Transverse colon (tissue), 4 donors: ENCODE measurements around the gene TIMM29. TPM values are rescaled to one million over a fixed set of nuclear protein-coding genes. Genes with fewer than 3 reads are reported as not detected.

Experiments used
- DNase-seq: peaks from one replicate; pipeline ENCODE4 v3.0.0-alpha.2; 2019
- H3K27ac ChIP-seq, 4 donors: fragments of 200-600 bp; sonication (generic); 2 replicates each; pipeline ENCODE4 v1.5.1; 2016 to 2018; ENCODE audit warnings: inconsistent platforms in 4 of 4
- H3K27me3 ChIP-seq: fragments of 200-600 bp; sonication (generic); 2 replicates; pipeline ENCODE4 v1.5.1; 2017; ENCODE audit warnings: inconsistent platforms
- H3K36me3 ChIP-seq, 4 donors: fragments of 200-600 bp; sonication (generic); 2 replicates each; pipeline ENCODE4 v1.5.1; 2017 to 2019; ENCODE audit warnings: inconsistent platforms in 4 of 4
- H3K4me1 ChIP-seq, 4 donors: fragments of 200-600 bp; sonication (generic); 2 replicates each; pipeline ENCODE4 v1.5.1; 2017 to 2020; ENCODE audit warnings: inconsistent platforms in 4 of 4
- H3K4me3 ChIP-seq, 4 donors: fragments of 200-600 bp; sonication (generic); 1 replicate in 1 of 4; 2 replicates in 3 of 4; pipeline versions ENCODE4 v1.5.1 to v1.6.1; 2017 to 2019; ENCODE audit warnings: inconsistent platforms in 4 of 4
- H3K9me3 ChIP-seq, 2 donors: fragments of 200-600 bp; sonication (generic); 2 replicates each; pipeline ENCODE4 v1.5.1; 2017 to 2019; ENCODE audit warnings: inconsistent platforms in 2 of 2
- EP300 ChIP-seq: sonication (generic); formaldehyde crosslinking; IDR thresholded peaks from one replicate; pipeline ENCODE4 v1.6.1; 2017; ENCODE audit warnings: antibody characterized with exemption, low read depth
- POLR2A ChIP-seq: fragments of 450-650 bp; IDR thresholded peaks from one replicate; pipeline ENCODE4 v1.6.1; 2016; ENCODE audit warnings: antibody characterized with exemption, mild to moderate bottlenecking, moderate library complexity
- POLR2AphosphoS5 ChIP-seq, 3 donors: sonication (generic); formaldehyde crosslinking; IDR thresholded peaks; one replicate each; pipeline ENCODE4 v1.6.1; 2016; ENCODE audit warnings: antibody characterized with exemption in 3 of 3
- WGBS, 2 donors: methylation state at CpG; one replicate each; pipeline ENCODE4 v1.1.5; 2018; ENCODE audit warnings: low coverage in 1 of 2; 5-methylcytosine and 5-hydroxymethylcytosine counted together
- in situ Hi-C, 4 donors: fragments of 200-750 bp; cut with MboI; loops; one replicate each; pipeline versions ENCODE4 v1.15.0 to v1.15.1; 2017; ENCODE audit warnings: low sequenced_read_pairs in 3 of 4, low pct_ligation_motif_present in 1 of 4, low pct_unique_long_range_greater_than_20kb in 1 of 4
- intact Hi-C: fragments of 100-400 bp; cut with DNase I; formaldehyde crosslinking; loops from one replicate; pipeline ENCODE4 v1.15.1; 2023; ENCODE audit warnings: low total_unique reads
- total RNA-seq, 4 donors: library from RNA; depleted of rRNA; stranded (reverse); fragments of >200 nt; gene quantifications; one replicate each; pipeline ENCODE4 v1.1.0, GENCODE V29; 2016
- TF ChIP-seq, protein P1 (sequence below), 5 experiments: fragments of 200-600 bp in 3 of 5; fragments of 450-650 bp in 2 of 5; sonication (generic) in 3 of 5; IDR thresholded peaks; 1 replicate in 2 of 5; 2 replicates in 3 of 5; pipeline ENCODE4 v1.5.1; 2016 to 2017; ENCODE audit warnings: antibody characterized with exemption in 5 of 5, inconsistent platforms in 3 of 5, mild to moderate bottlenecking in 2 of 5, moderate library complexity in 1 of 5

Gene TIMM29
- total RNA-seq = 10 to 100 TPM; 40.0 to 45.3 (median 43.2) TPM

DNA sequence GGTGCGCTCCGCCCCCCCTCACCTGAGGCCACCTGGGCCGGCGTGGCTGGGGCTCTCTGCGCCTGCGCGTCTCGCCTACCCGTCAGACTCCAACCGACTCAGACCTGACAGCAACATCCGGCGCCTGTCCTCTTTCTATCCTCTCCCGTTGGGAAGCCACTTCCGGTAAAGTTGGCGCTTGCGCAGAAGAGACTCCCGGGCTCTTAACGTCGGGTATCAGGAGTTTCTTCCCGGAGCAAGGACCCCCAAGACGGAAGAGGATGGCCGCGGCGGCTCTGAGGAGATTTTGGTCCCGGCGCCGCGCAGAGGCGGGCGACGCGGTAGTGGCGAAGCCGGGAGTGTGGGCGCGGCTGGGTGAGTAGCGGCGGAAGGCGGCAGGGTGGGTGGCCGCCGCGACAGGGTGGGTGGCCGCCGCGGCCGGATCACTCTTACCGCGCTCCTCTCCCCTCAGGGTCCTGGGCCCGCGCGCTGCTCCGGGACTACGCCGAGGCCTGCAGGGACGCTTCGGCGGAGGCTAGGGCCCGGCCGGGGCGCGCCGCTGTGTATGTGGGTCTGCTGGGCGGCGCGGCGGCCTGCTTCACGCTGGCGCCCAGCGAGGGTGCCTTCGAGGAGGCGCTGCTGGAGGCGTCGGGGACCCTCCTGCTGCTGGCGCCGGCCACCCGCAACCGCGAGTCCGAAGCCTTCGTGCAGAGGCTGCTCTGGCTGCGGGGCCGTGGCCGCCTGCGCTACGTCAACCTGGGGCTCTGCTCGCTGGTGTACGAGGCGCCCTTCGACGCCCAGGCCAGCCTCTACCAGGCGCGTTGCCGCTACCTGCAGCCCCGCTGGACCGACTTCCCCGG, at the start of gene TIMM29, which contains the start of gene YIPF2:
Gene TIMM29 (plus strand): TSS at position 249 of the 839 bp plus-strand sequence. CDS start 12 bp downstream, at position 261.
Gene YIPF2 (minus strand): TSS at position 77 of the 839 bp plus-strand sequence. CDS start 229 bp downstream, outside the sequence.
- Histone ChIP-seq H3K36me3 (peaks cover 0 to 3% (median 0%) of the 10 kb centered on the region in 4 donors), H3K4me3 (peak within 1 kb of the TSS; percentile 65 to 92 (median 77)), H3K9me3 (no peaks in the 10 kb centered on the region), H3K4me1 (peaks cover 14 to 26% (median 18%) of the 10 kb centered on the region in 4 donors), H3K27me3 (no peaks in the 10 kb centered on the region), H3K27ac (peak within 1 kb of the TSS; percentile 86 to 92 (median 89))
- in situ Hi-C loops (no loop called here), intact Hi-C loops (loop anchor here (10.0 kb wide), 1 partner anchor 54 kb away; the partner anchor contains the start of gene CARM1)
- DNase-seq = peak; percentile 98
- TF ChIP-seq POLR2A (peak; percentile 71), POLR2AphosphoS5 (IDR thresholded peaks at IDR 0.05) (peak; percentile 65 to 77 (median 72)), EP300 (no peak)
- TF ChIP-seq, protein P1, sequence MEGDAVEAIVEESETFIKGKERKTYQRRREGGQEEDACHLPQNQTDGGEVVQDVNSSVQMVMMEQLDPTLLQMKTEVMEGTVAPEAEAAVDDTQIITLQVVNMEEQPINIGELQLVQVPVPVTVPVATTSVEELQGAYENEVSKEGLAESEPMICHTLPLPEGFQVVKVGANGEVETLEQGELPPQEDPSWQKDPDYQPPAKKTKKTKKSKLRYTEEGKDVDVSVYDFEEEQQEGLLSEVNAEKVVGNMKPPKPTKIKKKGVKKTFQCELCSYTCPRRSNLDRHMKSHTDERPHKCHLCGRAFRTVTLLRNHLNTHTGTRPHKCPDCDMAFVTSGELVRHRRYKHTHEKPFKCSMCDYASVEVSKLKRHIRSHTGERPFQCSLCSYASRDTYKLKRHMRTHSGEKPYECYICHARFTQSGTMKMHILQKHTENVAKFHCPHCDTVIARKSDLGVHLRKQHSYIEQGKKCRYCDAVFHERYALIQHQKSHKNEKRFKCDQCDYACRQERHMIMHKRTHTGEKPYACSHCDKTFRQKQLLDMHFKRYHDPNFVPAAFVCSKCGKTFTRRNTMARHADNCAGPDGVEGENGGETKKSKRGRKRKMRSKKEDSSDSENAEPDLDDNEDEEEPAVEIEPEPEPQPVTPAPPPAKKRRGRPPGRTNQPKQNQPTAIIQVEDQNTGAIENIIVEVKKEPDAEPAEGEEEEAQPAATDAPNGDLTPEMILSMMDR (IDR thresholded peaks at IDR 0.05) = no peak
- WGBS, 2 donors = 0% methylated on average over 36 of the region's 96 CpGs; no CpG with 5 or more reads in 1 of the 2 donors

DNA sequence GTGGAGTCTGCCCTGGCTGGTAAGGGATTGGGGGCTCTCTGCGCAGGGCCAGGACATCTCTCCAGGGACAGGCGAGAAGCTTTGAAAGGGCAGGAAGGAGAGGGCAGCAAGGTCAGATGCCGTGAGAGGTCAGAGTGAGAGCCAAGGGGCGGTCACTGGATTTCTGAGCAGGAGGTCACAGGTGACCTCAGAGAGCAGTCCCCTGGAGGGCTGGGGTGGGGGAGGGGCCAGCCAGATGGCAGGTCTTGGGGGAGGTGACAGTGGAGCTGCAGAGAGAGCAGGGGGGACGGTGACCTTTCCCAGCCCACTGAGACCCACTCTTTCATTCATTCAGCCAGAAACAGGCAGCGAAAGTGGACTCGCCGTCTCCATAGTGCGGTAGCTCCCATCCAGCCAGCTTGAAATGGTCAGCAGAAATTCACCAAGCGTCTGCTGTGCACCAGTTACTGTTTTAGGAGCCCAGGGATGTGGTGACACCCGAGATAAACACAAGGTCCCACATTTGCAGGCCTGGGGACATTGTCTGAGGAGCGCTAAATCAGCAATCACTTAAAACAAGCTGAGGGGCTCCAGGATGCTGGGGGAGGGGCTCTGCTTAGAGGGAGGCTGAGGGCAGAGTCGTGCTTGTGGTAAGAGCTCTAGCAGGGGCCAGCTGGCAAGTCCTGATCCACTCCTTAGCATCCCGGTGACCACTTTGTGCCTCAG, 47.1 kb upstream of the TIMM29 start:
- TF ChIP-seq POLR2A (no peak), EP300 (no peak), POLR2AphosphoS5 (IDR thresholded peaks at IDR 0.05) (no peak)
- TF ChIP-seq, protein P1 (IDR thresholded peaks at IDR 0.05) = no peak

DNA sequence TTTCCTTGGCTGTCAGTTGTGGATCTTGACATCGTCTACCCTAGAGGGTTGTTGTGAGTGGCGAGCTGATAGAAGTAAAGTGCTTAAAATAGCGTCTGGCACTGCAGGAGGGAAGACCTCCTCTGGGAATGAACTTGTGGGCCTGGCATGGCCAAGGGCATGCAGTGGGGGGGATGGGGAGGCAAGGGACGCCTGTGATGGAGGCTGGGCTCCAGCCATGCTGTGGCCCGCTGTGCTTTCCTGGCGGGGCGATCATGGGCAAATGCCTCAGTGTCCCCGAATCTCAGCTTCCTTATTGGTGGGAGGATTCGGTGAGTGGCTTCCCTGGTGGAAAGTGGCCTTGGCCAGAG, 46.5 kb upstream of the TIMM29 start:
- no peaks in the 10 kb centered on the region for H3K36me3 ChIP-seq
- H3K4me3 ChIP-seq = no peak overlapping the region
- intact Hi-C loops = no loop called here
- no peaks in the 10 kb centered on the region for H3K9me3 ChIP-seq
- H3K4me1 ChIP-seq = peaks cover 3 to 55% (median 32%) of the 10 kb centered on the region in 4 donors
- 90% methylated on average over 9 of the region's 9 CpGs; no CpG with 5 or more reads in 1 of the 2 donors for WGBS, 2 donors
- DNase-seq = no peak
- no peaks in the 10 kb centered on the region for H3K27me3 ChIP-seq
- in situ Hi-C loops = no loop called here
- no peak for TF ChIP-seq EP300
- no peak for TF ChIP-seq POLR2A
- no peak for TF ChIP-seq POLR2AphosphoS5 (IDR thresholded peaks at IDR 0.05)
- TF ChIP-seq, protein P1 (IDR thresholded peaks at IDR 0.05) = no peak
- H3K27ac ChIP-seq = no peak overlapping the region

More for the DNA sequence above, 47.1 kb upstream of the TIMM29 start:
- in situ Hi-C loops (no loop called here), intact Hi-C loops (no loop called here)
- Histone ChIP-seq H3K4me3 (no peak overlapping the region), H3K9me3 (no peaks in the 10 kb centered on the region), H3K4me1 (peaks cover 3 to 56% (median 34%) of the 10 kb centered on the region in 4 donors), H3K27ac (no peak overlapping the region), H3K36me3 (no peaks in the 10 kb centered on the region), H3K27me3 (no peaks in the 10 kb centered on the region)
- 83 to 100% methylated on average over 1 to 9 of the region's 14 CpGs for WGBS, 2 donors
- DNase-seq = no peak

DNA sequence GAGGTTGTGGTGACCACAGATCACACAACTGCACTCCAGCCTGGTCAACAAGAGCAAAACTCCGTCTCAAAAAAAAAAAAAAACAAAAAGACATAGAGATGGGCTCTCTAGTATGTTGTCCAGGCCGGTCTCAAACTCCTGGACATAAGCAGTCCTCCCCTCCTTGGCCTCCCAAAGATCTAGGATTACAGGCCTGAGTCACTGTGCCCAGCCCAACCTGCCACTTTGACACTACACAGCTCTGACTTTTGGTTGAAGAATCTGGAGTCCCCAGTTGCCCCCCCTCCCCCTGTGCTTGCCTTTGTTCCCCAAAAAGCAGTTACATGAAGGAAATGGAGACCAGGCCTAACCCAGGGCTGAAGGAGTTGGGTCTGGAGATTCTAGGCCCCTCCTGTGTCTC, 44.3 kb upstream of the TIMM29 start:
- intact Hi-C loops (no loop called here), in situ Hi-C loops (no loop called here)
- Histone ChIP-seq H3K9me3 (no peaks in the 10 kb centered on the region), H3K4me1 (peaks cover 8 to 54% (median 34%) of the 10 kb centered on the region in 4 donors), H3K4me3 (no peak overlapping the region), H3K27ac (peak overlapping the region; percentile 33 to 75 (median 64)), H3K36me3 (no peaks in the 10 kb centered on the region), H3K27me3 (no peaks in the 10 kb centered on the region)
- 55 to 66% methylated on average over 2 of the region's 2 CpGs for WGBS, 2 donors
- TF ChIP-seq EP300 (no peak), POLR2AphosphoS5 (IDR thresholded peaks at IDR 0.05) (peak in 2 of 3 donors; percentile 15 to 16)
- peak; percentile 30 for DNase-seq
